ENCODE measurements around the gene ELOVL2. TPM values are rescaled to one million over a fixed set of nuclear protein-coding genes. Genes with fewer than 3 reads are reported as not detected.

The ELOVL2 gene
- total and polyA plus RNA-seq, 2 donors (not counting 1 experiment from before 2014, with no cell fraction given): not detected

DNA sequence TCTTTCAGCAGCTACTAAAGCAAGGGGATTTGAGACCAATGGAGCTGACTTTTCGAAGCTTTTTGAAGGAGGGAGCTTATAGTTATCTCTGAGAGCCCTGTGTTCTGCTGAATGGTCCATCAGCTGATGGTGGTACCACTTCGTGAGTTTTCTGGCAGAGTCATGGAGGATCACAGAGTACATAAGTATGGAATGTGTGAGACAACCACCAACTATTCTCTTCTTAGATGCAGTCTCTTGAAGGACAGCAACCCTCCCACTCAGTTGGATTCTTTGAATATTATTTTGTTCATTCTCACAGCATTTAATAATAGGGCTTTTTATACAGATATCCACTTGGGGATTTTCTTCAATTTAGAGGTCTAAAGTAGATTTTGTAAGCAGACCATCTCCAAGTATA is 75.3 kb downstream of the ELOVL2 start:
- peaks cover 0 to 7% (median 5%) of the 10 kb centered on the region in 3 donors for H3K9me3 ChIP-seq (ENCODE audit: control extremely low read depth in 1 of 3, control insufficient read depth in 2 of 3, insufficient read depth in 1 of 3, low read length in 2 of 3)
- DNase-seq (no peak), ATAC-seq (ENCODE audit: low read depth) (no peak)
- peaks cover 0 to 4% (median 0%) of the 10 kb centered on the region in 4 experiments for H3K27me3 ChIP-seq (replicated peaks in 1 of 4; ENCODE audit: control extremely low read depth in 1 of 4, control insufficient read depth in 3 of 4, insufficient read depth in 4 of 4, low read length in 3 of 4)
- H4K20me1 ChIP-seq (ENCODE audit: control insufficient read depth, insufficient read depth, low read length, poor library complexity, severe bottlenecking): no peaks in the 10 kb centered on the region
- Mint-ChIP-seq H3K27me3 (peaks cover 23% of the 10 kb centered on the region), H3K27ac (no peak overlapping the region), H3K4me3 (no peak overlapping the region), H3K4me1 (no peaks in the 10 kb centered on the region), H3K9me3 (ENCODE audit: insufficient read depth) (peaks cover 12% of the 10 kb centered on the region)
- H3K27ac ChIP-seq (ENCODE audit: low read length in 2 of 2): no peak overlapping the region
- H3K4me2 ChIP-seq (replicated peaks; ENCODE audit: low read depth, low read length, poor library complexity, severe bottlenecking): no peak overlapping the region
- intact Hi-C loops (cut with micrococcal nuclease): no loop called here
- CTCF ChIA-PET: no interaction called here
- H3K9ac ChIP-seq (ENCODE audit: low read length): no peak overlapping the region
- TF ChIP-seq EZH2 (IDR thresholded peaks at IDR 0.05; ENCODE audit: borderline replicate concordance, insufficient read depth, low read depth, low read length, poor library complexity, severe bottlenecking) (no peak), CTCF (IDR thresholded peaks at IDR 0.05) (no peak)
- H3K36me3 ChIP-seq (replicated peaks in 1 of 2; ENCODE audit: control extremely low read depth in 1 of 2, control insufficient read depth in 1 of 2, extremely low read depth in 1 of 2, insufficient read depth in 2 of 2, low read length in 1 of 2): no peaks in the 10 kb centered on the region
- H3K4me1 ChIP-seq (ENCODE audit: control insufficient read depth in 2 of 2, insufficient read depth in 2 of 2, low read length in 2 of 2): no peaks in the 10 kb centered on the region
- no peaks in the 10 kb centered on the region for H3K79me2 ChIP-seq (ENCODE audit: control insufficient read depth, insufficient read depth, low read length)
- H3K4me3 ChIP-seq (ENCODE audit: control extremely low read depth in 1 of 5, extremely low read depth in 1 of 5, insufficient read depth in 1 of 5, low read depth in 2 of 5, low read length in 4 of 5): no peak overlapping the region
- 63% methylated on average over 1 of the region's 2 CpGs for whole genome bisulfite sequencing (ENCODE audit: insufficient coverage)
- H2AFZ ChIP-seq (ENCODE audit: insufficient read depth, low read depth, low read length, poor library complexity, severe bottlenecking): no peak overlapping the region
- POLR2A ChIA-PET: no interaction called here

GRCh38 chr6:10964684-10965083 is 79.4 kb downstream of the ELOVL2 start:
- Histone ChIP-seq H3K36me3 (replicated peaks in 1 of 2; ENCODE audit: control extremely low read depth in 1 of 2, control insufficient read depth in 1 of 2, extremely low read depth in 1 of 2, insufficient read depth in 2 of 2, low read length in 1 of 2) (no peaks in the 10 kb centered on the region), H3K27me3 (replicated peaks in 1 of 4; ENCODE audit: control extremely low read depth in 1 of 4, control insufficient read depth in 3 of 4, insufficient read depth in 4 of 4, low read length in 3 of 4) (peaks cover 0 to 4% (median 0%) of the 10 kb centered on the region in 4 experiments), H4K20me1 (ENCODE audit: control insufficient read depth, insufficient read depth, low read length, poor library complexity, severe bottlenecking) (no peaks in the 10 kb centered on the region), H3K4me2 (replicated peaks; ENCODE audit: low read depth, low read length, poor library complexity, severe bottlenecking) (no peak overlapping the region), H3K9ac (ENCODE audit: low read length) (no peak overlapping the region), H2AFZ (ENCODE audit: insufficient read depth, low read depth, low read length, poor library complexity, severe bottlenecking) (no peak overlapping the region), H3K4me3 (ENCODE audit: control extremely low read depth in 1 of 5, extremely low read depth in 1 of 5, insufficient read depth in 1 of 5, low read depth in 2 of 5, low read length in 4 of 5) (no peak overlapping the region), H3K27ac (ENCODE audit: low read length in 2 of 2) (no peak overlapping the region), H3K4me1 (ENCODE audit: control insufficient read depth in 2 of 2, insufficient read depth in 2 of 2, low read length in 2 of 2) (no peaks in the 10 kb centered on the region), H3K9me3 (ENCODE audit: control extremely low read depth in 1 of 3, control insufficient read depth in 2 of 3, insufficient read depth in 1 of 3, low read length in 2 of 3) (peaks cover 0 to 7% (median 5%) of the 10 kb centered on the region in 3 donors), H3K79me2 (ENCODE audit: control insufficient read depth, insufficient read depth, low read length) (no peaks in the 10 kb centered on the region)
- CTCF ChIA-PET: no interaction called here
- intact Hi-C loops (cut with micrococcal nuclease): no loop called here
- no peak for DNase-seq
- ATAC-seq (ENCODE audit: low read depth): no peak
- Mint-ChIP-seq H3K4me1 (no peaks in the 10 kb centered on the region), H3K27me3 (peaks cover 31% of the 10 kb centered on the region), H3K9me3 (ENCODE audit: insufficient read depth) (peaks cover 12% of the 10 kb centered on the region), H3K27ac (no peak overlapping the region), H3K4me3 (no peak overlapping the region)
- POLR2A ChIA-PET: no interaction called here
- WGBS (ENCODE audit: insufficient coverage): no CpG with 5 or more reads among the region's 1 CpG
- no peak for TF ChIP-seq CTCF (IDR thresholded peaks at IDR 0.05)

Data from B cell (primary cell).